Naive thymus-derived CD4-positive, alpha-beta T cell (primary cell): Measurements from ENCODE around the gene KLF1. TPM values are rescaled to one million over a fixed set of nuclear protein-coding genes. Genes with fewer than 3 reads are reported as not detected.

Experiments used
- ATAC-seq: fragments of 150-1000 bp; cut with Tn5 transposase; 2 replicates; pipeline ENCODE4 v1.10.0; 2021; ENCODE audit warnings: mild to moderate bottlenecking, moderate library complexity
- CTCF ChIA-PET: fragments of 350-600 bp; sonication (Branson Sonifier 250); formaldehyde crosslinking; loops from one replicate; lab custom pipeline; 2021; ENCODE audit warnings: antibody characterized with exemption; lab: Charles Lee
- POLR2A ChIA-PET: fragments of 350-600 bp; sonication (Branson Sonifier 250); formaldehyde crosslinking; loops from one replicate; lab custom pipeline; 2021; ENCODE audit warnings: antibody characterized with exemption, inconsistent platforms; lab: Charles Lee
- DNase-seq, 9 donors: peaks; one replicate each; pipeline versions ENCODE4 v3.0.0 to v3.0.0-alpha.2; 2020 to 2022; ENCODE audit warnings: mixed read lengths in 1 of 9
- H3K27ac ChIP-seq: one replicate; pipeline ENCODE4 v1.7.0; 2013; ENCODE audit warnings: mild to moderate bottlenecking, low read depth, low read length, moderate library complexity
- H3K27me3 ChIP-seq, 2 donors: one replicate each; pipeline ENCODE4 v1.7.0; 2013; ENCODE audit warnings: low read length in 2 of 2, mild to moderate bottlenecking in 2 of 2, moderate library complexity in 2 of 2; ENCODE audit not compliant: control insufficient read depth in 2 of 2, insufficient read depth in 2 of 2
- H3K36me3 ChIP-seq, 3 experiments: 1 replicate in 2 of 3; 2 replicates in 1 of 3; pipeline ENCODE4 v1.7.0; 2013; ENCODE audit warnings: low read length in 3 of 3, mild to moderate bottlenecking in 3 of 3, moderate library complexity in 1 of 3; ENCODE audit not compliant: insufficient read depth in 3 of 3, control insufficient read depth in 2 of 3
- H3K4me1 ChIP-seq, 2 donors: one replicate each; pipeline ENCODE4 v1.7.0; 2013; ENCODE audit warnings: low read length in 2 of 2, mild to moderate bottlenecking in 2 of 2, moderate library complexity in 1 of 2; ENCODE audit not compliant: control insufficient read depth in 2 of 2, insufficient read depth in 2 of 2
- H3K4me3 ChIP-seq: 2 replicates; pipeline ENCODE4 v1.7.0; 2013; ENCODE audit warnings: mild to moderate bottlenecking, low read length
- H3K9me3 ChIP-seq, 3 experiments: 1 replicate in 2 of 3; 2 replicates in 1 of 3; pipeline ENCODE4 v1.7.0; 2013; ENCODE audit warnings: low read length in 3 of 3; ENCODE audit not compliant: control insufficient read depth in 2 of 3
- H3K27ac Mint-ChIP-seq, 9 donors: one replicate each; pipeline ENCODE4 v1.8.0; 2020 to 2022; ENCODE audit warnings: mixed read lengths in 9 of 9, mild to moderate bottlenecking in 8 of 9, moderate library complexity in 5 of 9, inconsistent platforms in 2 of 9
- H3K27me3 Mint-ChIP-seq, 5 donors: one replicate each; pipeline ENCODE4 v1.8.0; 2021 to 2022; ENCODE audit warnings: mixed read lengths in 5 of 5, mild to moderate bottlenecking in 1 of 5
- H3K36me3 Mint-ChIP-seq, 5 donors: one replicate each; pipeline ENCODE4 v1.8.0; 2020 to 2022; ENCODE audit warnings: mixed read lengths in 5 of 5, mild to moderate bottlenecking in 3 of 5, inconsistent platforms in 1 of 5
- H3K4me1 Mint-ChIP-seq, 7 donors: one replicate each; pipeline ENCODE4 v1.8.0; 2020 to 2022; ENCODE audit warnings: mixed read lengths in 7 of 7, mild to moderate bottlenecking in 3 of 7, inconsistent platforms in 1 of 7
- H3K4me3 Mint-ChIP-seq, 10 donors: one replicate each; pipeline ENCODE4 v1.8.0; 2020 to 2022; ENCODE audit warnings: mild to moderate bottlenecking in 10 of 10, mixed read lengths in 10 of 10, moderate library complexity in 6 of 10, inconsistent platforms in 2 of 10
- H3K9me3 Mint-ChIP-seq, 11 donors: one replicate each; pipeline ENCODE4 v1.8.0; 2020 to 2022; ENCODE audit warnings: mixed read lengths in 11 of 11, mild to moderate bottlenecking in 4 of 11, inconsistent platforms in 1 of 11, moderate library complexity in 1 of 11
- intact Hi-C, 2 donors: fragments of 100-400 bp; cut with micrococcal nuclease; formaldehyde crosslinking; loops; one replicate each; pipeline ENCODE4 v1.15.1; 2023
- polyA plus RNA-seq, 2 donors: library from polyadenylated mRNA; unstranded; fragments of 300-500 nt; fragmentation: Illumina TruSeq; gene quantifications; one replicate each; pipeline ENCODE4 v1.2.3, GENCODE V29; 2021
- total RNA-seq, 6 experiments: library from RNA in 5 of 6; stranded (reverse) in 5 of 6; gene quantifications; 1 replicate in 5 of 6; 2 replicates in 1 of 6; pipeline ENCODE4 v1.2.3 and lab custom pipeline; 2021 to 2026

KLF1 gene
- total and polyA plus RNA-seq, 7 experiments from 2014 or later, result 0.32 to 0.41 TPM; not detected in 5

- Mint-ChIP-seq H3K27me3 (peaks cover 37 to 69% (median 56%) of the 10 kb centered on the region in 5 donors), H3K36me3 (no peaks in the 10 kb centered on the region), H3K9me3 (peaks cover 0 to 2% (median 0%) of the 10 kb centered on the region in 11 donors), H3K27ac (no peak overlapping the region), H3K4me1 (peaks cover 0 to 26% (median 24%) of the 10 kb centered on the region in 7 donors), H3K4me3 (no peak overlapping the region)
- Histone ChIP-seq H3K36me3 (no peaks in the 10 kb centered on the region), H3K27ac (no peak overlapping the region), H3K9me3 (no peaks in the 10 kb centered on the region), H3K4me3 (no peak overlapping the region), H3K27me3 (peaks cover 10 to 33% of the 10 kb centered on the region in 2 donors), H3K4me1 (peaks cover 13 to 14% of the 10 kb centered on the region in 2 donors)
- CTCF ChIA-PET, result interaction anchor here (7.6 kb wide), 1 partner anchor 79 kb away, joined by 121 read pairs; no protein-coding TSS in a partner anchor
- POLR2A ChIA-PET, result no interaction called here
- ATAC-seq, result no peak
- no peak for DNase-seq
- intact Hi-C loops, result no loop called here
Observed at GRCh38 chr19:12843999-12844732, 42.8 kb downstream of the KLF1 start.

DNA sequence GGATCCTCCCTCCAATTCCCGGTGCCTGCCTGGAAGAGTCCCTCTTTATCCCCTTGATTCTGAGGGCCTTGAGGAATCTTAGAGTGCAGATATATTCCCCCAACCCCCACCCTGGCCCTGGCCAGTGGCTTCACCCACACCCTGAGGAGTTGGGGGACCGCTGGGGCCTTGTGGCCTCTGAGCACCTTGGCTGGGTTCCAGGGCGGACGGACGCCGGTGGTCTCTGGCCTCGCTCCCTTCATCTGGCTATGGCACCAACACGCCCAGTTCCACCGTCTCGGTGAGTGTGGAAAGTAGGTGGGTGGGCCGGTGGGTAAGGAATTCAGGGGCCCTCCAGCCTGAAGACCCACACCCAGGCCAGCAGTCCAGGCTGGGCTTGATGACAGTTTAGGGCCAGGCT is 43.7 kb downstream of the KLF1 start:
- H3K27ac Mint-ChIP-seq, result no peak overlapping the region
- Histone ChIP-seq H3K4me1 (peaks cover 13 to 19% of the 10 kb centered on the region in 2 donors), H3K27ac (no peak overlapping the region), H3K9me3 (no peaks in the 10 kb centered on the region), H3K36me3 (no peaks in the 10 kb centered on the region), H3K27me3 (peaks cover 13 to 33% of the 10 kb centered on the region in 2 donors), H3K4me3 (no peak overlapping the region)
- H3K4me3 Mint-ChIP-seq, result no peak overlapping the region
- intact Hi-C loops, result no loop called here
- no peak for DNase-seq
- peaks cover 0 to 3% (median 0%) of the 10 kb centered on the region in 11 donors for H3K9me3 Mint-ChIP-seq
- peaks cover 0 to 29% (median 27%) of the 10 kb centered on the region in 7 donors for H3K4me1 Mint-ChIP-seq
- no peaks in the 10 kb centered on the region for H3K36me3 Mint-ChIP-seq
- ChIA-PET POLR2A (interaction anchor here (0.6 kb wide), 1 partner anchor 72 kb away, joined by 3 read pairs; no protein-coding TSS in a partner anchor), CTCF (no interaction called here)
- peaks cover 43 to 73% (median 59%) of the 10 kb centered on the region in 5 donors for H3K27me3 Mint-ChIP-seq
- ATAC-seq, result no peak

- H3K36me3 Mint-ChIP-seq, result no peaks in the 10 kb centered on the region
- H3K9me3 Mint-ChIP-seq, result peaks cover 0 to 3% (median 0%) of the 10 kb centered on the region in 11 donors
- no peak overlapping the region for H3K27ac Mint-ChIP-seq
- H3K27ac ChIP-seq, result no peak overlapping the region
- no peaks in the 10 kb centered on the region for H3K36me3 ChIP-seq
- DNase-seq (no peak), ATAC-seq (no peak)
- H3K4me3 Mint-ChIP-seq, result no peak overlapping the region
- H3K27me3 Mint-ChIP-seq, result peaks cover 48 to 77% (median 65%) of the 10 kb centered on the region in 5 donors
- ChIA-PET CTCF (no interaction called here), POLR2A (no interaction called here)
- H3K9me3 ChIP-seq, result no peaks in the 10 kb centered on the region
- no peak overlapping the region for H3K4me3 ChIP-seq
- peaks cover 13 to 14% of the 10 kb centered on the region in 2 donors for H3K4me1 ChIP-seq
- intact Hi-C loops, result no loop called here
- H3K4me1 Mint-ChIP-seq, result peaks cover 0 to 34% (median 25%) of the 10 kb centered on the region in 7 donors
- H3K27me3 ChIP-seq, result peaks cover 16 to 28% of the 10 kb centered on the region in 2 donors
Observed at GRCh38 chr19:12842511-12842910, 44.5 kb downstream of the KLF1 start.

GRCh38 chr19:12841094-12841493 is 45.9 kb downstream of the KLF1 start:
- no peak overlapping the region for H3K4me3 ChIP-seq
- POLR2A ChIA-PET, result no interaction called here
- Mint-ChIP-seq H3K27me3 (peaks cover 60 to 81% (median 72%) of the 10 kb centered on the region in 5 donors), H3K9me3 (peaks cover 0 to 5% (median 0%) of the 10 kb centered on the region in 11 donors), H3K27ac (no peak overlapping the region), H3K4me3 (peak overlapping the region in 7 of 10 donors; percentile 14 to 76 (median 39)), H3K4me1 (peaks cover 0 to 37% (median 24%) of the 10 kb centered on the region in 7 donors), H3K36me3 (no peaks in the 10 kb centered on the region)
- peaks cover 6 to 10% of the 10 kb centered on the region in 2 donors for H3K4me1 ChIP-seq
- H3K27ac ChIP-seq, result no peak overlapping the region
- H3K27me3 ChIP-seq, result peaks cover 16 to 27% of the 10 kb centered on the region in 2 donors
- no peaks in the 10 kb centered on the region for H3K9me3 ChIP-seq
- CTCF ChIA-PET, result no interaction called here
- ATAC-seq (no peak), DNase-seq (peak in 1 of 9 donors; percentile 40)
- no peaks in the 10 kb centered on the region for H3K36me3 ChIP-seq
- intact Hi-C loops, result no loop called here

DNA sequence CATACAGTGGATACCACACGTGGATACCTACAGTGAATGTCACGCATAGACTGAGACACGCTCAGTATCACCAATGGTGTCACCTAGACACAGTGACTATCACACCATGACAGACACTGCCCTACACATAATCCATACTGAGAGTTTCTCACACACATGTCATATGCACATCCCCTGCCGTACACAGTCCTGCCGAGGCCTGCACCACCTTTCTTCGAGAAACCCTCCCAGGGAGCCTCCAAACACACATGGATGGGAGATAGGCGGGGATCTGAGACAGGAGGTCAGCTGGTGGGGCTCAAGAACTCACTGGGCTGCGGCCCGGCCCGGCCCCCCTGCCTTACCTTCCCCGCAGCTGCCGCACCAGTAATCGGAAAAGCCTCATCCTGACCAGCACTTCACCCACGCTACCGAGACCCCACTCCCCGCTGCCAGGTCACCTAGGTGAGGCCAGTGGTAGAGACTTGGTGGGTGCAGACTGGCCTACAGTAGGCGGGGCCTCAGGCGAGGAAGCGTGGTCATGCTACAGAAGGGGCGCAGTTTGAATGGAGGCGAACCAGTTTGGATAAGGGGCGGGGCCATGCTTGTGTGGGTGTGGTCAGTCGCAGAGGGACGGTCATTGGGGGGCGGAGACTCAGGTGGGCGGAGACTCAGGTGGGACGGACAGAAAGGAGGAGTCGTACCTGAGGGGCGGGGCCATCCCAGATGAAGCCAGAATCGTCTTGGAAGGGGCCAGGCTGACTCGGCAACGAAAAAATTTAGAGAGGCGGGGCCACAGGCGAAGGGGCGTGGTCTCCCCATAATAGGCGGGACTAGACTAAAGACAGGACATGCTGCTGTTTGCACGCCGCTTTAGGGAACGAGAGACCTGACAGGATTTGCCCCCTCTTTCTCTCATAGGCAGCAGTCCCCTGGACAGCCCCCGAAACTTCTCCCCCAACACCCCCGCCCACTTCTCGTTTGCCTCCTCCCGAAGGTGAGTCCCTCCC is 46.6 kb downstream of the KLF1 start:
- Histone ChIP-seq H3K4me3 (no peak overlapping the region), H3K27ac (no peak overlapping the region), H3K4me1 (peaks cover 6 to 10% of the 10 kb centered on the region in 2 donors), H3K9me3 (no peaks in the 10 kb centered on the region), H3K36me3 (no peaks in the 10 kb centered on the region), H3K27me3 (peaks cover 16 to 27% of the 10 kb centered on the region in 2 donors)
- Mint-ChIP-seq H3K4me3 (peak overlapping the region in 9 of 10 donors; percentile 17 to 76 (median 39)), H3K4me1 (peaks cover 0 to 37% (median 24%) of the 10 kb centered on the region in 7 donors), H3K27me3 (peaks cover 66 to 82% (median 70%) of the 10 kb centered on the region in 5 donors), H3K9me3 (peaks cover 0 to 5% (median 0%) of the 10 kb centered on the region in 11 donors), H3K36me3 (no peaks in the 10 kb centered on the region), H3K27ac (peak overlapping the region in 1 of 9 donors; percentile 43)
- ChIA-PET CTCF (no interaction called here), POLR2A (no interaction called here)
- intact Hi-C loops, result no loop called here
- DNase-seq (peak in 2 of 9 donors; percentile 27 to 68), ATAC-seq (peak; percentile 41)
